Osteoblast (primary cell): ENCODE results near the gene TMEM35A. TPM values are rescaled to one million over a fixed set of nuclear protein-coding genes. Genes with fewer than 3 reads are reported as not detected.

Source experiments
- DNase-seq: peaks from one replicate; pipeline ENCODE4 v3.0.0; 2011; ENCODE audit warnings: low spot score, mixed read lengths; ENCODE audit not compliant: insufficient read length; ENCODE audit errors: missing footprints
- H2AFZ ChIP-seq: 2 replicates; pipeline ENCODE4 v1.6.0; 2011; ENCODE audit warnings: mild to moderate bottlenecking, low read length
- H3K27ac ChIP-seq: 2 replicates; pipeline ENCODE4 v1.5.1; 2011; ENCODE audit warnings: mild to moderate bottlenecking, low read depth, low read length, moderate library complexity
- H3K27me3 ChIP-seq: 2 replicates; pipeline ENCODE4 v1.6.0; 2012; ENCODE audit warnings: mild to moderate bottlenecking, control low read depth, inconsistent platforms, low read length, moderate library complexity; ENCODE audit not compliant: insufficient read depth
- H3K36me3 ChIP-seq: 2 replicates; pipeline ENCODE4 v1.5.1; 2011; ENCODE audit warnings: mild to moderate bottlenecking, low read length, control low read depth, moderate library complexity; ENCODE audit not compliant: insufficient read depth
- H3K4me1 ChIP-seq: 2 replicates; pipeline ENCODE4 v1.5.1; 2011; ENCODE audit warnings: mild to moderate bottlenecking, low read length, control low read depth, moderate library complexity; ENCODE audit not compliant: insufficient read depth
- H3K4me2 ChIP-seq: 2 replicates; pipeline ENCODE4 v1.6.0; 2011; ENCODE audit warnings: mild to moderate bottlenecking, low read length; ENCODE audit not compliant: insufficient read depth
- H3K4me3 ChIP-seq: fragments of 200-600 bp; sonication (generic); 3 replicates; pipeline ENCODE4 v1.5.1; 2012; ENCODE audit warnings: mild to moderate bottlenecking, low read length, inconsistent platforms; ENCODE audit not compliant: insufficient read depth
- H3K79me2 ChIP-seq: 2 replicates; pipeline ENCODE4 v1.6.0; 2012; ENCODE audit warnings: mild to moderate bottlenecking, low read length, control low read depth, inconsistent platforms; ENCODE audit not compliant: insufficient read depth
- H3K9me3 ChIP-seq: 2 replicates; pipeline ENCODE4 v1.5.1; 2011; ENCODE audit warnings: low read depth, low read length, control low read depth
- H4K20me1 ChIP-seq: 2 replicates; pipeline ENCODE4 v1.6.0; 2012; ENCODE audit warnings: mild to moderate bottlenecking, low read length, control low read depth; ENCODE audit not compliant: insufficient read depth
- CTCF ChIP-seq: IDR thresholded peaks from 2 replicates; pipeline ENCODE4 v1.5.1; 2011; ENCODE audit warnings: mild to moderate bottlenecking, low read depth, low read length, moderate library complexity; ENCODE audit errors: extremely low read depth
- total RNA-seq: library from RNA; depleted of rRNA; stranded (reverse); fragments of >200 nt; gene quantifications from 2 replicates; pipeline ENCODE4 v1.2.3, GENCODE V29; 2012

TMEM35A gene
- total RNA-seq, 1 donor, result 1.1 TPM

- peaks cover 5% of the 10 kb centered on the region for H3K36me3 ChIP-seq
- H3K79me2 ChIP-seq, result no peaks in the 10 kb centered on the region
- no peak overlapping the region for H3K4me2 ChIP-seq
- no peaks in the 10 kb centered on the region for H4K20me1 ChIP-seq
- TF ChIP-seq CTCF, result no peak
- peaks cover 4% of the 10 kb centered on the region for H3K4me1 ChIP-seq
- no peak overlapping the region for H3K4me3 ChIP-seq
- no peaks in the 10 kb centered on the region for H3K27me3 ChIP-seq
- DNase-seq, result no peak
- H2AFZ ChIP-seq, result no peak overlapping the region
- no peaks in the 10 kb centered on the region for H3K9me3 ChIP-seq
- H3K27ac ChIP-seq, result no peak overlapping the region
Observed at GRCh38 chrX:101108284-101108683, 29.6 kb downstream of the TMEM35A start.

GRCh38 chrX:101117701-101118100 is 39.0 kb downstream of the TMEM35A start:
- Histone ChIP-seq H3K4me3 (no peak overlapping the region), H3K4me1 (no peaks in the 10 kb centered on the region), H3K9me3 (no peaks in the 10 kb centered on the region), H3K79me2 (no peaks in the 10 kb centered on the region), H3K27ac (no peak overlapping the region), H4K20me1 (no peaks in the 10 kb centered on the region), H3K36me3 (no peaks in the 10 kb centered on the region), H3K4me2 (no peak overlapping the region), H3K27me3 (no peaks in the 10 kb centered on the region), H2AFZ (no peak overlapping the region)
- no peak for TF ChIP-seq CTCF
- no peak for DNase-seq

- Histone ChIP-seq H3K36me3 (peaks cover 4% of the 10 kb centered on the region), H2AFZ (no peak overlapping the region), H3K27ac (no peak overlapping the region), H3K4me1 (no peaks in the 10 kb centered on the region), H3K4me2 (no peak overlapping the region), H4K20me1 (no peaks in the 10 kb centered on the region), H3K27me3 (no peaks in the 10 kb centered on the region), H3K9me3 (no peaks in the 10 kb centered on the region), H3K79me2 (no peaks in the 10 kb centered on the region), H3K4me3 (no peak overlapping the region)
- TF ChIP-seq CTCF, result no peak
- peak; percentile 35 for DNase-seq
Observed at GRCh38 chrX:101136235-101136634, 57.6 kb downstream of the TMEM35A start.

Other genes starting within 250 kb of the TMEM35A start
- gene NOX1, start 204.5 kb upstream of the TMEM35A start, total RNA-seq, result not detected in 2 replicates
- gene XKRX, start 150.0 kb upstream of the TMEM35A start, total RNA-seq, result under 0.01 and 0.29 TPM in 2 replicates
- gene ARL13A, start 109.2 kb upstream of the TMEM35A start, total RNA-seq, result not detected in 2 replicates
- 13.8 and 15.9 TPM in 2 replicates for gene TRMT2B, start 26.8 kb upstream of the TMEM35A start, total RNA-seq
- gene CENPI, start 19.3 kb downstream of the TMEM35A start, total RNA-seq, result 4.3 and 4.4 TPM in 2 replicates
- 0.59 and 0.72 TPM in 2 replicates for gene DRP2, start 140.9 kb downstream of the TMEM35A start, total RNA-seq
- 0.29 and 0.36 TPM in 2 replicates for gene TAF7L, start 212.5 kb downstream of the TMEM35A start, total RNA-seq